NCI-H1694 treated with DMSO at 0.1 percent for 48 hours (cell line): Measurements from ENCODE around the gene ARHGEF39.
"Not testable (repeated sequence)": the region's sequence is repeated elsewhere in the genome, so short reads cannot be mapped to it uniquely, and the experiment has no call there.

Source experiments
- DNase-seq: peaks from one replicate; lab custom pipeline; 2025; lab: John Stamatoyannopoulos, UW

Gene ARHGEF39

GRCh38 chr9:35650341-35651158, 14.4 kb downstream of the ARHGEF39 start, which contains the start of gene SIT1:
SIT1 (minus strand) TSS chr9:35650931; CDS start chr9:35650853, 78 bp downstream.
- DNase-seq: no peak

GRCh38 chr9:35649431-35650340, 15.3 kb downstream of the ARHGEF39 start:
- DNase-seq: no peak

GRCh38 chr9:35646533-35647265, 18.3 kb downstream of the ARHGEF39 start:
- peak; percentile 88 for DNase-seq

GRCh38 chr9:35646153-35646532, 18.9 kb downstream of the ARHGEF39 start:
- DNase-seq: peak; percentile 45

- not testable (repeated sequence) for DNase-seq
These were observed 19.3 kb downstream of the ARHGEF39 start for GRCh38 chr9:35645736-35646135.

- no peak for DNase-seq
These were observed 21.9 kb downstream of the ARHGEF39 start for GRCh38 chr9:35643046-35643445.

- not testable (repeated sequence) for DNase-seq
These were observed 23.5 kb downstream of the ARHGEF39 start for GRCh38 chr9:35641478-35641877.

GRCh38 chr9:35640431-35640830, 24.6 kb downstream of the ARHGEF39 start:
- not testable (repeated sequence) for DNase-seq

- no peak for DNase-seq
These were observed 25.4 kb downstream of the ARHGEF39 start for GRCh38 chr9:35639631-35640030.

- not testable (repeated sequence) for DNase-seq
These were observed 25.8 kb downstream of the ARHGEF39 start for GRCh38 chr9:35639225-35639624.

GRCh38 chr9:35638751-35639150, 26.2 kb downstream of the ARHGEF39 start:
- not testable (repeated sequence) for DNase-seq

- not testable (repeated sequence) for DNase-seq
These were observed 27.5 kb downstream of the ARHGEF39 start for GRCh38 chr9:35637427-35637955.

GRCh38 chr9:35636877-35637246, 28.1 kb downstream of the ARHGEF39 start:
- DNase-seq: not testable (repeated sequence)

GRCh38 chr9:35636135-35636876, 28.7 kb downstream of the ARHGEF39 start:
- DNase-seq: no peak

GRCh38 chr9:35635730-35636129, 29.3 kb downstream of the ARHGEF39 start:
- DNase-seq: no peak

GRCh38 chr9:35629597-35629996, 35.4 kb downstream of the ARHGEF39 start:
- no peak for DNase-seq

- DNase-seq: no peak
These were observed 36.5 kb downstream of the ARHGEF39 start for GRCh38 chr9:35628389-35628991.

GRCh38 chr9:35627575-35627974, 37.4 kb downstream of the ARHGEF39 start:
- DNase-seq: no peak

- DNase-seq: no peak
These were observed 45.2 kb downstream of the ARHGEF39 start for GRCh38 chr9:35619800-35620158.
